ENCODE data around the gene STAB1. TPM values are rescaled to one million over a fixed set of nuclear protein-coding genes. Genes with fewer than 3 reads are reported as not detected.

The STAB1 gene
- polyA plus RNA-seq, 1 donor (not counting 4 experiments of a cell fraction or from before 2014, with no cell fraction given): not detected

DNA sequence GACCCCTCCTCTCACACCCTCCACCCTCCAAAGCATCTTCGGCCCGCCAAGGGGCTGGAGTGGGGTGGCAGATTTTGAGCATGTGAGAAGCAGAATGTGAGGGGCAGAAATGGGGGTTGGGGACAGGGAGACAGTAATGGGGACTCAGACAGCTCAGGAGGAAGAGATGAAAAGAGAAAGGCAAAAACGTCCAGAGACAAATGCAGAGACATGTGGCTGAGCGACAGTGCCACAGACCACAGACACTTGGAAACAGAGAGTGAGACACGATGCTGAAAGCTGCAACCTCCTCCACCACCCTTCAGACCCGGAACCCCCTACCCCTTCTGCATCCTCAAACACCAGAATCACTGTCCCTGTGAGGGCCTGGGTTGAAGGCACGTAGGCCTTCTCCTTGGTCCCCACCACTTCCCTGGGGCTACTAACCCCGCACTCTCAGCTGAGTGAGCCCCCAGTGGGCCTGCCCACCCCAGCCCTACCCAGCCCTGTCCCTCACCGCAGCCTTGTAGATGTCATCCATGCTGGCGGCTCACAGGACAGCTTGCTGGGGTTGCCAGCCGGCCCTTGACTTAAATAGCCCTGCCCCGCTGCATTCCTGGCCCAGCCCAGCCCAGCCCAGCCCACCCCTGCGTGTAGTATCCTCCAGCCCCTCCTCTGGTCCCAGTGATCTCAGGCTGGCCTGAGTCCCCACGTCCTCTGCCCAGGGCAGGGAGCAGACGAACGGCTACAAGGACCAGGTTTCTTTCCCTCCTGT is 41.5 kb upstream of the STAB1 start, which contains the start of gene TNNC1:
Gene TNNC1 (minus strand): TSS at position 546 of the 754 bp plus-strand sequence. CDS start 26 bp downstream, at position 520.
- dilution Hi-C loops (cut with MboI; ENCODE audit: extremely low pct_ligation_motif_present, low sequenced_read_pairs): no loop called here
- Histone ChIP-seq H3K9me1 (ENCODE audit: control insufficient read depth, extremely low read depth, insufficient read depth, low read length) (no peaks in the 10 kb centered on the region), H3K9me3 (ENCODE audit: control insufficient read depth, low read depth, low read length) (no peaks in the 10 kb centered on the region), H4K20me1 (ENCODE audit: control insufficient read depth, extremely low read depth, insufficient read depth, low read length) (peaks cover 14% of the 10 kb centered on the region), H3K79me2 (ENCODE audit: control insufficient read depth, insufficient read depth, low read length) (peaks cover 27% of the 10 kb centered on the region), H3K4me3 (ENCODE audit: control insufficient read depth in 2 of 3, extremely low read depth in 1 of 3, insufficient read depth in 2 of 3, low read depth in 1 of 3, low read length in 3 of 3) (peak within 1 kb of the TSS; percentile 43 to 72 (median 58)), H2AFZ (ENCODE audit: control insufficient read depth, low read length) (peak within 1 kb of the TSS; percentile 69), H3K4me2 (ENCODE audit: control insufficient read depth, extremely low read depth, insufficient read depth, low read depth, low read length) (peak within 1 kb of the TSS; percentile 80), H3K36me3 (ENCODE audit: control insufficient read depth in 2 of 2, extremely low read depth in 1 of 2, insufficient read depth in 2 of 2, low read length in 2 of 2) (peaks cover under 1 to 2% of the 10 kb centered on the region in 2 experiments), H3K4me1 (ENCODE audit: control insufficient read depth, extremely low read depth, insufficient read depth, low read length) (peaks cover 40% of the 10 kb centered on the region), H3K27me3 (ENCODE audit: control insufficient read depth, extremely low read depth, insufficient read depth, low read length) (no peaks in the 10 kb centered on the region), H3K9ac (ENCODE audit: control insufficient read depth, extremely low read depth, insufficient read depth, low read length) (peak within 1 kb of the TSS; percentile 48), H3K27ac (ENCODE audit: control insufficient read depth, insufficient read depth, low read length) (peak within 1 kb of the TSS; percentile 50)
- no peak for TF ChIP-seq EZH2 (IDR thresholded peaks at IDR 0.05; ENCODE audit: low read length)
- TF ChIP-seq, protein P1, sequence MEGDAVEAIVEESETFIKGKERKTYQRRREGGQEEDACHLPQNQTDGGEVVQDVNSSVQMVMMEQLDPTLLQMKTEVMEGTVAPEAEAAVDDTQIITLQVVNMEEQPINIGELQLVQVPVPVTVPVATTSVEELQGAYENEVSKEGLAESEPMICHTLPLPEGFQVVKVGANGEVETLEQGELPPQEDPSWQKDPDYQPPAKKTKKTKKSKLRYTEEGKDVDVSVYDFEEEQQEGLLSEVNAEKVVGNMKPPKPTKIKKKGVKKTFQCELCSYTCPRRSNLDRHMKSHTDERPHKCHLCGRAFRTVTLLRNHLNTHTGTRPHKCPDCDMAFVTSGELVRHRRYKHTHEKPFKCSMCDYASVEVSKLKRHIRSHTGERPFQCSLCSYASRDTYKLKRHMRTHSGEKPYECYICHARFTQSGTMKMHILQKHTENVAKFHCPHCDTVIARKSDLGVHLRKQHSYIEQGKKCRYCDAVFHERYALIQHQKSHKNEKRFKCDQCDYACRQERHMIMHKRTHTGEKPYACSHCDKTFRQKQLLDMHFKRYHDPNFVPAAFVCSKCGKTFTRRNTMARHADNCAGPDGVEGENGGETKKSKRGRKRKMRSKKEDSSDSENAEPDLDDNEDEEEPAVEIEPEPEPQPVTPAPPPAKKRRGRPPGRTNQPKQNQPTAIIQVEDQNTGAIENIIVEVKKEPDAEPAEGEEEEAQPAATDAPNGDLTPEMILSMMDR (optimal IDR thresholded peaks at IDR 0.05 in 1 of 3, IDR thresholded peaks at IDR 0.05 in 1 of 3, conservative IDR thresholded peaks at IDR 0.05 in 1 of 3; ENCODE audit: extremely low read depth in 1 of 3, insufficient read depth in 2 of 3, low read length in 3 of 3): no peak
- no peak for FAIRE-seq
- no peak for DNase-seq (ENCODE audit: low read depth, low spot score)

DNA sequence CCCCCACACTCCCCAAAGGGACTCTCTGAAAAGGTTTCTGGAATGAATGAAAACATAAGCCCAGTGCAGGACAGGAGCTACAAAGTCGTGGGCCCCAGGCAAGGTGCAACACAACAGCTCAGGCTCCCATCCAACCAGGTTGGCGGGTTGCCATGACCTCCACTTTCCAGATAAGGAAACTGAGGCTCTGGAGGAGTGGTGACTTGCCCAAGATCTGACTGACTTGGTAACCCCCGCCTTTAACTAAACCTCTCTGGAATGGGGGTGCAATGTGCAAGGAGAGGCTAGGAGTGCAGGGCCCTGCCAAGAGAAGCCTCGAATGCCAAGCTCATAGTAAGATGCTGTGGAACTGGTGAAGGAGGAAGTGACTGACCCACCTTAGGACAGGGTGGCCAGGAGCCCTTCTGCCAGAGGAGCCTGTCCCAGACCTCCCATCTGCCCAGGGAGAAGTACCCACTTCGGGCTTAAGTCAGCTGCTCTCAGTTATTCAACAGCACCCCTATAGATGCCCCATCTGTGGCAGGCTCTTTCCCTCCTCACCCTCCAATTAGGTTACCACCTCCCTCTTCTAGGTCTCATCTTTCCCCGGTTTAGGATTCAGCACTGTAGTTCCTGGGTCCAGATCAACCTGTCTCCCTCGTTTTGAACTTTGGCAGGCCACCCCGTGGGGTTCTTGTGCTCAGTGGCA is 40.7 kb upstream of the STAB1 start:
- Histone ChIP-seq H3K36me3 (ENCODE audit: control insufficient read depth in 2 of 2, extremely low read depth in 1 of 2, insufficient read depth in 2 of 2, low read length in 2 of 2) (peaks cover 7 to 8% of the 10 kb centered on the region in 2 experiments), H3K27ac (ENCODE audit: control insufficient read depth, insufficient read depth, low read length) (no peak overlapping the region), H4K20me1 (ENCODE audit: control insufficient read depth, extremely low read depth, insufficient read depth, low read length) (peaks cover 15% of the 10 kb centered on the region), H3K27me3 (ENCODE audit: control insufficient read depth, extremely low read depth, insufficient read depth, low read length) (no peaks in the 10 kb centered on the region), H3K9ac (ENCODE audit: control insufficient read depth, extremely low read depth, insufficient read depth, low read length) (peak overlapping the region; percentile 48), H2AFZ (ENCODE audit: control insufficient read depth, low read length) (no peak overlapping the region), H3K79me2 (ENCODE audit: control insufficient read depth, insufficient read depth, low read length) (peaks cover 33% of the 10 kb centered on the region), H3K9me1 (ENCODE audit: control insufficient read depth, extremely low read depth, insufficient read depth, low read length) (no peaks in the 10 kb centered on the region), H3K4me1 (ENCODE audit: control insufficient read depth, extremely low read depth, insufficient read depth, low read length) (peaks cover 43% of the 10 kb centered on the region), H3K9me3 (ENCODE audit: control insufficient read depth, low read depth, low read length) (no peaks in the 10 kb centered on the region), H3K4me2 (ENCODE audit: control insufficient read depth, extremely low read depth, insufficient read depth, low read depth, low read length) (peak overlapping the region; percentile 80), H3K4me3 (ENCODE audit: control insufficient read depth in 2 of 3, extremely low read depth in 1 of 3, insufficient read depth in 2 of 3, low read depth in 1 of 3, low read length in 3 of 3) (peak overlapping the region in 1 of 3 experiments; percentile 58)
- DNase-seq (ENCODE audit: low read depth, low spot score) (no peak), FAIRE-seq (no peak)
- dilution Hi-C loops (cut with MboI; ENCODE audit: extremely low pct_ligation_motif_present, low sequenced_read_pairs): no loop called here
- TF ChIP-seq, protein P1 (optimal IDR thresholded peaks at IDR 0.05 in 1 of 3, IDR thresholded peaks at IDR 0.05 in 1 of 3, conservative IDR thresholded peaks at IDR 0.05 in 1 of 3; ENCODE audit: extremely low read depth in 1 of 3, insufficient read depth in 2 of 3, low read length in 3 of 3): no peak
- no peak for TF ChIP-seq EZH2 (IDR thresholded peaks at IDR 0.05; ENCODE audit: low read length)
